Stimulated activated CD8-positive, alpha-beta memory T cell treated with anti-CD3 and anti-CD28 coated beads, Interleukin-4, amount 100 ng/mL, for 24 hours (primary cell): ENCODE results near the gene DPY19L3.

Source experiments
- DNase-seq: peaks from one replicate; pipeline ENCODE4 v3.0.0-alpha.2; 2020; ENCODE audit warnings: low read depth

Gene DPY19L3

DNA sequence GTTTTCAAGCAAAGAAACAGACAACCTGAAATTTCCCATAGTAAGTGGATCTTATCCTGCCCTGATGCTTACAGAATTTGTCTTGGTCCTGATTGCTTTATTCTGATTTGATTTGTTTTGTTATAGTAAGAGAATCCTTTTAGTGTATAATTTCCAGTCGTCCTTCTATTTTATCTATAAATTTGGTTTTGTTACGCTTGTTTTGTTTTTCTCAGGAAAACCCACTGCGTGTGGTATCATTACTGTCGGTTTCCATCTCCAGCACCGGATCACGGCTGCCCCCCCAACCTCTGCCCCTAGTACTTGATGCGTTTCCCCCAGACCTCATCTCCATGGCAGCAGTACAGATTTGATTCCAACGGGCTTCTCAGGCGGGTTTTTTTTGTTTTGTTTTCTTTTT, 117.4 kb downstream of the DPY19L3 start:
- no peak for DNase-seq

DNA sequence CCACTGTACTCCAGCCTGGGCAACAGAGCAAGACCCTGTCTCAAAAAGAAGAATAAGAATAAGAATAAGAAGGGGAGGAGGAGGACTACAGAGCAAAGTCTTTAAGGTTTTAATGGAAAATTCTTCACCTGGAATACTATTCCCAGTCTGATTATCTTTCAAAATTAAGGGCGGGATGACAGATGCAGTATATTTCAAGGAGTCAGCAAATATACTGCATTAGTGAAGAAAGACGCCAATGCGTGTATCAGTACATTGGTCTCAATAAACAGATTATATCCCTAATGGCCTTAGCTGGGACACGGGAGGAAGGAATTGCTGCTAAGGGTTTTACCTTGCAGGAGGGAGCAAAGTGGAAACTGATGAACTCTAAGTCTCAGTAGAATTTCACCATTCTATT, 121.3 kb downstream of the DPY19L3 start:
- no peak for DNase-seq

DNA sequence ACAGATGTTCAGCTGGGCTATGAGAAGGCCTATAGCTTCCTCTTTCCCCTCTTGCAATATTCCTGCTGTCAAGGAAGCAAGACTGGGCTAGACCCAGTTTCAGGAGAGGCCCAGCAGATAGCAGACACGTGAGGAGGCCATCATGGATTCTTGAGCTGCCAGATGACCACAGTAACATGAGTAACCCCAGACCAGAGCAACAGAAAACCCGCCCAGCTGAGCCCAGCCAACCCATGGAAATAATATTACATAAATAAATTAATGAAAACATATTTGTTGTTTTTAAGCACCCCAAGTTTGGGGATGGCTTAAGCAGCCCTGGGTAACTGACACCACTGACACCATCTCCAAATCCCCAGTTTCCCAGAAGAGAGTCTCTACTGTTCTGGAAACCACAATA, 125.2 kb downstream of the DPY19L3 start:
- no peak for DNase-seq

DNA sequence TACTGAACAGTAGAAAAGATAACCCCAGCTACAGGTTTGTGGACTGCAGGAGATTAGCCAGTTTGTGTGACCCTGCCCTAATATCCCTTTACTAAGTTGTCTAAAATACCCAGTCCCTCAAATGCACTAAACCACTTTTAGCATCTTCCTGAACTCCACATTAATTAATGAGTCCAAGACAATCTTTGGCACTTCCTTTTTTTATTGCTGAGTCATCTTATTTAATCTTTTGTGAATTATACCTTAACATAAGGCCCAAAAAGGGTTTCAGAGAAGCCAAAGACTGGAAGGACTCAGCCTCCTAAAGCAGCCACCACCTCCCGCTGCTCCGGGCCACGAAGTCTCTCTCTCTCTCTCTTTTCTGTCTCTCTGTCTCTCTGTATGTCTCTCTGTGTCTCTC, 126.7 kb downstream of the DPY19L3 start:
- DNase-seq = no peak
